Fibroblast of lung (primary cell): ENCODE data around the gene GNB1L. TPM values are rescaled to one million over a fixed set of nuclear protein-coding genes. Genes with fewer than 3 reads are reported as not detected.
"Not testable (repeated sequence)": the region's sequence is repeated elsewhere in the genome, so short reads cannot be mapped to it uniquely, and the experiment has no call there.

Source experiments
- DNase-seq, 2 donors: peaks; one replicate each; pipeline versions ENCODE4 v3.0.0 to v3.0.0-alpha.2; 2010; ENCODE audit warnings: low read depth in 2 of 2
- H2AFZ ChIP-seq: 2 replicates; pipeline ENCODE4 v1.5.1; 2012; ENCODE audit warnings: low read length, control low read depth, inconsistent platforms
- H3K27ac ChIP-seq: 2 replicates; pipeline ENCODE4 v1.5.1; 2011; ENCODE audit warnings: low read length, control low read depth; ENCODE audit not compliant: insufficient read depth
- H3K27me3 ChIP-seq: 2 replicates; pipeline ENCODE4 v1.5.1; 2011; ENCODE audit warnings: mild to moderate bottlenecking, low read length; ENCODE audit not compliant: control insufficient read depth, insufficient read depth
- H3K36me3 ChIP-seq: 2 replicates; pipeline ENCODE4 v1.5.1; 2011; ENCODE audit warnings: low read length; ENCODE audit not compliant: control insufficient read depth, insufficient read depth
- H3K4me1 ChIP-seq: 2 replicates; pipeline ENCODE4 v1.5.1; 2011; ENCODE audit warnings: low read length; ENCODE audit not compliant: control insufficient read depth, insufficient read depth; ENCODE audit errors: extremely low read depth
- H3K4me2 ChIP-seq: 2 replicates; pipeline ENCODE4 v1.5.1; 2011; ENCODE audit warnings: low read length, control low read depth; ENCODE audit not compliant: insufficient read depth; ENCODE audit errors: extremely low read depth
- H3K4me3 ChIP-seq, 4 experiments: fragments of 200-600 bp in 1 of 4; sonication (generic) in 1 of 4; replicated peaks in 1 of 4; 2 replicates each; pipeline ENCODE4 v1.5.1; 2011 to 2016; ENCODE audit warnings: low read length in 4 of 4, low read depth in 3 of 4, mild to moderate bottlenecking in 3 of 4, control low read depth in 2 of 4, inconsistent platforms in 1 of 4, mixed read lengths in 1 of 4; ENCODE audit not compliant: insufficient read depth in 1 of 4; ENCODE audit errors: control extremely low read depth in 1 of 4
- H3K79me2 ChIP-seq: 2 replicates; pipeline ENCODE4 v1.5.1; 2012; ENCODE audit warnings: mild to moderate bottlenecking, low read length, inconsistent platforms; ENCODE audit not compliant: control insufficient read depth, insufficient read depth
- H3K9ac ChIP-seq: 2 replicates; pipeline ENCODE4 v1.5.1; 2011; ENCODE audit warnings: mild to moderate bottlenecking, low read length, control low read depth; ENCODE audit not compliant: insufficient read depth
- H3K9me3 ChIP-seq: 2 replicates; pipeline ENCODE4 v1.5.1; 2012; ENCODE audit warnings: low read depth, low read length; ENCODE audit not compliant: control insufficient read depth, insufficient read depth
- H4K20me1 ChIP-seq: 2 replicates; pipeline ENCODE4 v1.5.1; 2011; ENCODE audit warnings: low read length; ENCODE audit not compliant: control insufficient read depth, insufficient read depth; ENCODE audit errors: extremely low read depth
- EZH2 ChIP-seq: IDR thresholded peaks from 2 replicates; pipeline ENCODE4 v1.5.1; 2012; ENCODE audit warnings: low read length, control low read depth, mild to moderate bottlenecking; ENCODE audit errors: missing control alignments
- polyA plus RNA-seq, 2 donors: library from polyadenylated mRNA; depleted of rRNA in 1 of 2; stranded (reverse) in 1 of 2; unstranded in 1 of 2; fragments of >200 nt; gene quantifications; 2 replicates each; pipeline ENCODE4 v1.2.1, GENCODE V29; 2011 to 2012; ENCODE audit warnings: missing spikeins in 1 of 2
- total RNA-seq: library from RNA; depleted of rRNA; stranded (reverse); fragments of >200 nt; gene quantifications from 2 replicates; pipeline ENCODE4 v1.2.1, GENCODE V29; 2014
- TF ChIP-seq, protein P1 (sequence below), 2 donors: IDR thresholded peaks in 1 of 2; conservative IDR thresholded peaks in 1 of 2; 1 replicate in 1 of 2; 2 replicates in 1 of 2; pipeline ENCODE4 v1.5.1; 2011 to 2012; ENCODE audit warnings: low read length in 2 of 2, control low read depth in 1 of 2, inconsistent platforms in 1 of 2, low read depth in 1 of 2, mild to moderate bottlenecking in 1 of 2

GNB1L gene
- total and polyA plus RNA-seq, 2 donors (not counting 1 experiment from before 2014, with no cell fraction given) = 1.4 to 7.8 TPM

DNA sequence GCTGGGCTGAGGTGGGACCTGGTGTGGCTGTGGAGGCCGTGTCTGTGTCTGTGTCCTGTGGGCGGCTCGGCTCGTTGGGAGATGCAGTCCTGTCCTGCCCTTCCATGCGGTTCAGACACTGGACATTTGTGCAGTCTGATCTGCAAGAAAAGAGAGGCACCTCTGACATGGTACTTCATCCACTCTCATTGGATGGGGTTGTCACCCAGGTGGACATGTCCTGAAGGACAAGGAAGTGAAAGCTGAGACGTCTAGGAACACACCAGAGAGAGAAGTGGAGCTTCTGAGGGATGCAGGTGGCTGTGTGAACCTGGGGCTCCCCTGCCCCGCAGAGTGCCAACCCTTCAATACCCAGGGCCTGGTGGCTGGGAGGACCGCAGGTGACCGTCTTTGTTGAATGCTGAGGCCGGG lies 75.7 kb downstream of the GNB1L start:
- Histone ChIP-seq H3K4me2 (no peak overlapping the region), H3K36me3 (no peaks in the 10 kb centered on the region), H3K27ac (no peak overlapping the region), H2AFZ (no peak overlapping the region), H3K4me3 (no peak overlapping the region), H3K9me3 (no peaks in the 10 kb centered on the region), H3K79me2 (no peaks in the 10 kb centered on the region), H3K27me3 (peaks cover 6% of the 10 kb centered on the region), H4K20me1 (no peaks in the 10 kb centered on the region), H3K4me1 (peaks cover 5% of the 10 kb centered on the region), H3K9ac (no peak overlapping the region)
- TF ChIP-seq EZH2 = no peak
- TF ChIP-seq, protein P1, sequence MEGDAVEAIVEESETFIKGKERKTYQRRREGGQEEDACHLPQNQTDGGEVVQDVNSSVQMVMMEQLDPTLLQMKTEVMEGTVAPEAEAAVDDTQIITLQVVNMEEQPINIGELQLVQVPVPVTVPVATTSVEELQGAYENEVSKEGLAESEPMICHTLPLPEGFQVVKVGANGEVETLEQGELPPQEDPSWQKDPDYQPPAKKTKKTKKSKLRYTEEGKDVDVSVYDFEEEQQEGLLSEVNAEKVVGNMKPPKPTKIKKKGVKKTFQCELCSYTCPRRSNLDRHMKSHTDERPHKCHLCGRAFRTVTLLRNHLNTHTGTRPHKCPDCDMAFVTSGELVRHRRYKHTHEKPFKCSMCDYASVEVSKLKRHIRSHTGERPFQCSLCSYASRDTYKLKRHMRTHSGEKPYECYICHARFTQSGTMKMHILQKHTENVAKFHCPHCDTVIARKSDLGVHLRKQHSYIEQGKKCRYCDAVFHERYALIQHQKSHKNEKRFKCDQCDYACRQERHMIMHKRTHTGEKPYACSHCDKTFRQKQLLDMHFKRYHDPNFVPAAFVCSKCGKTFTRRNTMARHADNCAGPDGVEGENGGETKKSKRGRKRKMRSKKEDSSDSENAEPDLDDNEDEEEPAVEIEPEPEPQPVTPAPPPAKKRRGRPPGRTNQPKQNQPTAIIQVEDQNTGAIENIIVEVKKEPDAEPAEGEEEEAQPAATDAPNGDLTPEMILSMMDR (conservative IDR thresholded peaks at IDR 0.05 in 1 of 2, IDR thresholded peaks at IDR 0.05 in 1 of 2; ENCODE audit: low read depth in 1 of 2, low read length in 2 of 2) = no peak
- DNase-seq = no peak

DNA sequence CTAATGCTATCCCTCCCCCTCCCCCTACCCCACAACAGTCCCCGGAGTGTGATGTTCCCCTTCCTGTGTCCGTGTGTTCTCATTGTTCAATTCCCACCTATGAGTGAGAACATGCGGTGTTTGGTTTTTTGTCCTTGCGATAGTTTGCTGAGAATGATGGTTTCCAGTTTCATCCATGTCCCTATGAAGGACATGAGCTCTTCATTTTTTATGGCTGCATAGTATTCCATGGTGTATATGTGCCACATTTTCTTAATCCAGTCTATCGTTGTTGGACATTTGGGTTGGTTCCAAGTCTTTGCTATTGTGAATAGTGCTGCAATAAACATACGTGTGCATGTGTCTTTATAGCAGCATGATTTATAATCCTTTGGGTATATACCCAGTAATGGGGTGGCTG lies 77.5 kb downstream of the GNB1L start:
- H3K27me3 ChIP-seq = peaks cover 12% of the 10 kb centered on the region
- H3K4me3 ChIP-seq, DNase-seq, H2AFZ ChIP-seq, H3K9me3 ChIP-seq, H3K79me2 ChIP-seq, H3K36me3 ChIP-seq, H4K20me1 ChIP-seq, H3K27ac ChIP-seq, H3K4me2 ChIP-seq, H3K9ac ChIP-seq, H3K4me1 ChIP-seq: not testable (repeated sequence)

DNA sequence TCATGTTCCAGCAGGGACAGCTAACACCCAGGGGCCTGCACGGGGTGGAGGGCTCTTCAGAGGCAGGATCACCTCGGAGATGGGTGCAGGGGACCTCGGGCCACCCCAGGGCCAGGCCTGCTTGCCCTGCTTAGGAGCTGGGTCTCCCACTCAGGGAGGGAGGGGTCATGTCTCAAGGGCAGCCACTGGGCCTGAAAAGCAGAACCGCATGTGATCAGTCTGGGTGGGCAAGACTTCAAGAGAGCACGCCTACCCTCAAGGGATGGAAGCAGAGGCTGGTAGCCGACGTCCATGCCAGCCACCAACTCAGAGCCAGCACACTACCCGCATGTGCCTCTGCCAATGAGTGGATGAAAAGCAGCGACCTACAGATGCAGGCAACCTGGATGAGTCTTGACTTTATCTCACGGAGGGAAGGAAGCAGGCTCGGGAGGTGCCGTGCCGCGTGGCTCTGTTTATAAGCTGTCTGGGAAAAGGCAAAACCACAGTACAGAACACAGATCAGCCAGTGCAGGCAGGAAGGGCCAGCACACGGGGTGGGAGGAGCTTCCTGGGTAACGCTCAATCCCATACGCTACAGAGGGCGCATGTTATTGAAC lies 78.1 kb downstream of the GNB1L start:
- DNase-seq = no peak
- H3K27ac ChIP-seq = no peak overlapping the region
- no peak overlapping the region for H3K9ac ChIP-seq
- H3K4me3 ChIP-seq = no peak overlapping the region
- peaks cover 12% of the 10 kb centered on the region for H3K27me3 ChIP-seq
- H3K9me3 ChIP-seq = no peaks in the 10 kb centered on the region
- TF ChIP-seq, protein P1 (conservative IDR thresholded peaks at IDR 0.05 in 1 of 2, IDR thresholded peaks at IDR 0.05 in 1 of 2; ENCODE audit: low read depth in 1 of 2, low read length in 2 of 2) = no peak
- TF ChIP-seq EZH2 = no peak
- H2AFZ ChIP-seq = no peak overlapping the region
- H3K4me1 ChIP-seq = peaks cover 5% of the 10 kb centered on the region
- no peaks in the 10 kb centered on the region for H3K36me3 ChIP-seq
- no peaks in the 10 kb centered on the region for H4K20me1 ChIP-seq
- H3K79me2 ChIP-seq = no peaks in the 10 kb centered on the region
- no peak overlapping the region for H3K4me2 ChIP-seq
